Right kidney (tissue), 1 donor: Measurements from ENCODE around the gene KCND2.
A peak's percentile ranks its signal among the peaks of the same experiment; 100 is the strongest.

Experiments
- DNase-seq: peaks from one replicate; pipeline ENCODE4 v3.0.0-alpha.2; 2016

Gene KCND2

GRCh38 chr7:120709252-120709971, 436.4 kb downstream of the KCND2 start:
- no peak for DNase-seq

- DNase-seq: no peak
Measured at GRCh38 chr7:120709972-120710320, 437.0 kb downstream of the KCND2 start.

- DNase-seq: no peak
Measured at GRCh38 chr7:120714945-120715344, 442.0 kb downstream of the KCND2 start.

GRCh38 chr7:120716307-120716706, 443.3 kb downstream of the KCND2 start:
- no peak for DNase-seq

- no peak for DNase-seq
Measured at GRCh38 chr7:120717166-120717565, 444.2 kb downstream of the KCND2 start.

- DNase-seq: no peak
Measured at GRCh38 chr7:120718361-120718760, 445.4 kb downstream of the KCND2 start.

- DNase-seq: no peak
Measured at GRCh38 chr7:120720317-120720716, 447.3 kb downstream of the KCND2 start.

- DNase-seq: no peak
Measured at GRCh38 chr7:120723465-120724385, 450.8 kb downstream of the KCND2 start.

- DNase-seq: no peak
Measured at GRCh38 chr7:120724448-120724847, 451.5 kb downstream of the KCND2 start.

- DNase-seq: no peak
Measured at GRCh38 chr7:120724955-120725354, 452.0 kb downstream of the KCND2 start.

- DNase-seq: peak; percentile 10
Measured at GRCh38 chr7:120725376-120726039, 452.5 kb downstream of the KCND2 start.

- no peak for DNase-seq
Measured at GRCh38 chr7:120729245-120729644, 456.3 kb downstream of the KCND2 start.

GRCh38 chr7:120731271-120731670, 458.3 kb downstream of the KCND2 start:
- DNase-seq: no peak

- no peak for DNase-seq
Measured at GRCh38 chr7:120732256-120732655, 459.3 kb downstream of the KCND2 start.

- no peak for DNase-seq
Measured at GRCh38 chr7:120733143-120733542, 460.2 kb downstream of the KCND2 start.

GRCh38 chr7:120733835-120734234, 460.9 kb downstream of the KCND2 start:
- no peak for DNase-seq

GRCh38 chr7:120735791-120736190, 462.8 kb downstream of the KCND2 start:
- DNase-seq: no peak

- no peak for DNase-seq
Measured at GRCh38 chr7:120738816-120739215, 465.8 kb downstream of the KCND2 start.

GRCh38 chr7:120740348-120740747, 467.4 kb downstream of the KCND2 start:
- no peak for DNase-seq

- no peak for DNase-seq
Measured at GRCh38 chr7:120741371-120742042, 468.5 kb downstream of the KCND2 start.

- DNase-seq: no peak
Measured at GRCh38 chr7:120742372-120742771, 469.4 kb downstream of the KCND2 start.

- no peak for DNase-seq
Measured at GRCh38 chr7:120743128-120743527, 470.2 kb downstream of the KCND2 start.

- DNase-seq: no peak
Measured at GRCh38 chr7:120760050-120760449, 487.1 kb downstream of the KCND2 start.
